NK-92 (cell line): ENCODE data around the gene MYO3B.
"Not testable (repeated sequence)": the region's sequence is repeated elsewhere in the genome, so short reads cannot be mapped to it uniquely, and the experiment has no call there.

Source experiments
- DNase-seq: peaks from one replicate; lab custom pipeline; 2025; ENCODE audit not compliant: unreplicated experiment; lab: John Stamatoyannopoulos, UW

Gene MYO3B

GRCh38 chr2:170332676-170333402, 154.9 kb downstream of the MYO3B start:
- no peak for DNase-seq

DNA sequence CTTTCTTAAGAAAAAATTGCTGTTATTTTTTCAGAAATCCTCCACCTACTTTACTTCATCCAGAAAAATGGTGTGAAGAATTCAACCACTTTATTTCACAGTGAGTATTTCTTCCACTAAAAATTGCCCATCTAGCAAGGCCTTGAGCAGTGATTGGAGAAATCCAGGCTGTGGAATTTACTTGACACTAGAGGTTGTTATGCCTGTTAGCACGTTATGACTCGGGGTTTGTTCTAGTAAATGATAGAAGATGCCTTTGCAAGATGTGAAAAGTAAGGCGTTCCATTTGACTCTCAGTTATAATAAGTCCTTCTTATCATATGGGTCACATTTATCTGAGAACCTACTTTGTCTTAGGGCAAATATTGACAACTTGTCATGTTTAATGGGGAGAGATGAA, 157.4 kb downstream of the MYO3B start:
- no peak for DNase-seq

- DNase-seq = no peak
Measured at GRCh38 chr2:170336408-170336807, 158.5 kb downstream of the MYO3B start.

DNA sequence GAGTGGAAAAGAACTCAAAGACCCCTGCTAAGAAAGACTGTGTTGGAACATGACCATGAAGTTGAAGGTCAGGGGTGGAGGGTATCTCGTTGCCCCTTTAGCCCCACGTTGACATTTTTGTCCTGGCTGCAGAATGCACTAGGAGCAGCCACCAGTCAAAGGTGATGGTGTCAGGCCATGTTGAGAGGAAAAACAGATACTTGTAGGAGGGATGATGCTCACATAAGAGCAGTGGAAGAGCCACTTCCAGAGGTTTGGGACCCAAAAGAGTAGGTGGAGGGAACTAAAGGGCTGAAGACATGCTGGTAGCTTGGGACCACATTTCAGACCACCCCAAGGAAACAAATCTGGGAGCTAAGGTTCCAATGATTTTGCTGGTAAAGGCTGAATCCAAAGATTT, 159.0 kb downstream of the MYO3B start:
- DNase-seq = no peak

DNA sequence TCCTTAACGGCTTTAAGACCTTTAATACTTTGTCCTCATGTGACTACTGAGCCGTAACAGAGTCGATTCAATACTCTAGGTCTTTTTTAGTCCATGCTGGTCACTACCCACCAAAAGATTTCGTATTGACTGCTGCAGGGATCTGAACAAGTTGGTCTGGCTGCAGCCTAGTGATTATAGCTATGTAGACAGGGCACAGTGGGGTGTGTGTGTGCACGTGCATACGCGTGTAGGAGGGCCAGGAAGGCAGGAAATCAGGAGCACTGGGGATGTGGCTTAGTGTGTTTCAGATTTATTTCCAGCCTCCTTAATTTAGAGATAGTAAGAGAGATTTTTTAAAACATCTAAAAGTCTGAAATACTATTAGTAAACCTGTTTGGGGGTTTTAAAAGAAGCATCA, 161.4 kb downstream of the MYO3B start:
- no peak for DNase-seq

DNA sequence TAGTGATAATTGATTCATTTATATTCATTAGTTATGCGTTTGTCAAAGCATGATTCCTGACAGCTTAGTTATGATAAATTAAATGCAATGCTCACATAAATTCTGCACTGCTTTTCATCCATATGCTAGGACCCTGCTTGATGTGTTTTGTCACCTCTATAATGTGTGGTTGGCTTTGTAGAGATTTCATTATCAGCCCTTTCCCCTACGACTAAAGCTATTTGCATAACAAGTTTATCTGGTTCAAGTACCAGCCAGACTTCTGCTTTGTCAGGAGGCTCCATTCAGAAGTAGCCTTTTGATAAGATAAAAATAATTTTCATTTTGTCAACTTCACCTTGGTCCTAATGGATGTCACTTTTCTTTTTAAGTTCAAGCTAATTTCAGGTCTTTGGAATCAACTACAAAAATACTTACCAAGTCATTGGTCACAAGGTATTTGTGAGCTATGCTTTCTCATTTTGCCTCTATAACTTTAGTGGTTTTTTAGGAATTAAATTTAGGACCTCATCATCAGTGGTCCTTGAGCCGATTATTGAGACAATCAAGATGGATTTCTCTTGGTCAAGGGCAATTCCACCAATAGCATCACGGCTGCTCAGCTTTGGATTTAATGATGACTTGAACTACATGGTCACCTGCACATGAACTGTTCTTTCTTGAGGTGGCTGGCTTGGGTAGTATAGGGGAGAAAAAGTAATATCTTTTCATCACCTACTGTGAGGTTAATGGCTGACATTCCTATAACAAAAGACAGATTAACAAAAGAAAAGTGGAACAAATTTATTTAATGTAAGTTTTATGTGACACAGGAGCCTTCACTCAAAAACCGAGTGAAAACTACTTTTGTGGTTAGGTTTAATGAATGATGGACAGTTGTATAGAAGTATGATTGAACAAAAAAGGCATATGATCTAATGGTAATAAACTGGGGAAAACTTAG, 162.1 kb downstream of the MYO3B start:
- no peak for DNase-seq

DNA sequence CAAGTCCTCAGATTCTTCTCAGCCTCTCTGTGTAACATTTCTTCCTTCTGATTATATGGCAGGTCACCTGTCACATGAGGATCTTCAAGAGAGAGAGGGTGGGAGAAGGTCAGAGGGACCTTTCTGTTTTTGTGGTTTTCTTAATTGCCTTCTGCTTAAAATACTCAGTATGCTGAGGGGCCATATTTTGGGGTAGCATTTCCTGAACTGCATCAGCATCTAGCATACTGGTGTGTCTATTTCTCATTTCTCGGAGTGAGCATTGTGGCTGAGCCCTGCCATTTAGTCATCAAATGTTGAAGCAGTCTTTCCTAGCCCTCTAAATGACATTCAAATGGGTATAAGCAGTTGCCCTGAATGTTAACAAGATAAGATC, 162.7 kb downstream of the MYO3B start:
- DNase-seq = no peak

DNA sequence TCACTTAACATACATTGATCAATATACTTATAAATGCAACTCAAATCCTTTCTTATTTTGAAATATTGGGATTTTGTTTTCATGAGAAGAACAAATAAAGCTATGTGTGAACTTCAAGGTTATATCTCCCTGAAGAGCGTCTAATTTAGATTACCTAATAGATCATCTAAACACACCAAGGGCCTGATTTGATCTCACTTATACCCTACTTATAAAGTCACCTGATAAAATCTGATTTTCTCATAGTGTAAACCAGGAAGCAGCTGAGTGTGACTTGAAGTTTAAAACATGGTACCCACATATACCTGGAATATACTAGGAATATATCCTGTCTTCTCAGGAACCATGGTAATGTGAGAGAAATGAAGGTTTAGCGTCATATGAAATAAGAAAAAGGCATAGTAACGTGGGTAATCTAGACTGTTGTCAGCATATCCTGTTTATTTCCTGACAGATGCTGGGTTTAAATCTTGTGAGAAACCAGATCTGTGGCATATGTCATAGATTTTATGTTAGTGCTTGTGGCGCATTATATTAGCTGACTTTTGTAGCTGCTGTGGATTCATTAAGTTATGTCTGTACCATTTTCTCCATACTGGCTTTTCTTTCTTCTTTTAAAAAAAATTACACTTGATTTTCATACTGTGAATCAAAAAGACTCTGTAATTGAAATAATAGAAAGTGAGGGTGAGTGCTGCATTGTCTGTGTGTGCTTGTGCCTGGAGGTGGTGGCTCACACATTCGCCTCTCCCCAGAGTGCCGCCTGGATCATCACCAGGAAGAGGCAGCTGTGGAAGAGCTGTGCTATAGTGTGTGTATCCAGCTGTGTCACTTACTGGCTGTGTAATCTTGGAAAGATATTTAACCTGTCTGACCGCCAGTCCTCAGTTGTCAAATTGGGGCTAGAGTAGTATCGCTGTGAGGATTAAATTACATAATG, 164.0 kb downstream of the MYO3B start:
- no peak for DNase-seq

DNA sequence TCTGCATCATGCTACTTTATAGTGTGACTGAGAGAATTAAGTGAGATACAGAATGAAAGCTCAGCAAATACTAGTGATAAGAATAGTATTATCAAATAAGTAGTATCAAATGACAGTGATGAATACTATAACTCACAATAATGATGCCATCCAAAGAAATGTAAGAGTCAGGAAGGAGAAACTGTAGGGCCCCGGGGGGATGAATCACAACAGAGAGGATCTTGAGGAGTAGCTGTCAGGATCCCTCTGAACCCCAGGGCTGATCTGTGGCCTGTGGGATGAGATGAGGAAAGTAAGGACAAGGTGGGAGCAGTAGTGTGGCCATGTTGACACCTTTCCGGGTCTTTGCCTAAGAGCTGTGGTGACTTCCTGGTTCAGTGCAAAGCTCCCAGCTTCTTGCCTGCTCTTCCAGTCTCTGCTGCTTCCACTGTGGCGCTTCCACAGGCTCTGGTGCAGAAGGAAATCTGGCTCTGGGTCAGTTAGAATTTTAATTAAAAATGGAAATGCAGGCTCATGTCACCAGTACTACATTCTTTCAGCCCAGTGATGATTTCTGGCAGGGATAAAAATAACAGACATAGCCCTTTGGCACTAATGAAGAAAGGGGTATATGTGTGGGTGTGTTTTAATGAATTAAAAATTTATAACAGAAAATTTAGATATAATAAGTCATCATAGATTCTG, 166.9 kb downstream of the MYO3B start:
- DNase-seq = no peak

- DNase-seq = no peak
Measured at GRCh38 chr2:170345607-170346006, 167.7 kb downstream of the MYO3B start.

DNA sequence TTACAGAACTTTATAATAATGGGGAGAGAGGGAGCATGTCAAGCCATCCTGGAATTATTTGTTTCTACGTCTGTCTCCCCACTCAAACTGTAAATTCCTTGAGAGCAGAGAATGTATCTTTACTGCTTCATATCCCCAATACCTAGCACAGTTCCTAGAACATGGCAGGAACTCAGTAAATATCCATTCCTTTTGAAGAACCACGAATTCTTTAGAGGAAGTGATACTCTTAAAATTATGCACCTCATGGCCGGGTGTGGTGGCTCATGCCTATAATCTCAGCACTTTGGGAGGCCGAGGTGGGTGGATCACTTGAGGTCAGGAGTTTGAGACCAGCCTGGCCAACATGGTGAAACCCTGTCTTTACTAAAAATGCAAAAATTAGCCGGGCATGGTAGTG, 171.3 kb downstream of the MYO3B start:
- DNase-seq = not testable (repeated sequence)

DNA sequence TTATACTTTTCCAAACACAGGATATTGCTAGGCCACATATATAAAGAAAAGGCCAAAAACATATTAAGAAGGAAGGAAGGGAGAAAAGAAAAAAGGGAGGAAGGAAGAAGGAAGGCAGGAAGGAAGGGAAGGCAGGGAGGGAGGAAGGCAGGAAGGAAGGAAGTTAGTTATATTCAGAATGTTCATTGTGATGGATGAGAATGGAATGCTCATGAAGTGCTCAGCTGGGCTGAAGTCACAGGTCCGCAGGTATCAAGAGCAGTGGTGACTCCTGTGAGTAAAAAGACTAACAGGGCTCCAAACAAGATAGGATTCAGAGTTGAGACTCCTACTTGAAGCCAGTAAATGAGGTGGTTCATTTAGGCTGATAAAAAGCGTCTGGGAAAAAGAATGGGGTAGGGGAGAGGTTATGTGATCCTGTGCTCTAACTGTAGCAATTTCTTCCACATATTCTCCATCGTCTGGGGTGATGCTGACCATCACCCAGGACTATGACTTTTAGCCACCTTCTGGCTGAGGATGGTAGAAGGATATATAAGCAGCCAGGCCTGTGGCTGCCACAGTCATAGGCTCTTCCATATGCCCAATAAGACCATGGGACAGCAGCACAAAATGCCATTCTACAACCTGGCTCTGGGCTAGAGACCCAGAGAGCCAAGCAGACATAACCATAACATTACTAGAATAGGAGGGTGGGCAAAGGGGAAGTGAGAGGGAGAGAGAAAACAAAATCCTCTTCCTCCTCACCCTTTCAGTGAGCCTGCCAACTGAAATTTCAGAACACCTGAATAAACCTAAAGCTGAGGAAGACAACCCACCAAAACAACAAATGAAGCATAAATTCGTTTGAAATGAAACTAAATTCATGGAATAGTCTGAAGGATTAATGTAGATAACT, 173.2 kb downstream of the MYO3B start:
- no peak for DNase-seq

DNA sequence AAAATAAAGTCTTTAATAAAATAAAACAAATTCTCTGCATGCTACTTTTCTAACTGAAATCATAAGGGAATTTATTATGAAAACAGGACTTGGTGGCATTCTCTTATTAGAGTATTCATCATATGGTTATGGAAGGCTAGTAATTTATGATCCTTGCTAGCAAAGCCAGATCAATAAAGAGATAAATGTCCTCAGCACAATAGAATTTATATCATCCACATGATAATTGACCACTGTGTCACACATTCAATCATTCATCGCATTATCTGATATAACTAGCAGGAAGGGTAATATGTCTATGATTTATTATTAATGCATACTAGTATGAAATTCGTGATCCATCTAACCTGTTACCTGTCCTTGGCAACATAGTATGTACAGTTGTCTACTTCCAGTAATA, 175.8 kb downstream of the MYO3B start:
- DNase-seq = no peak

GRCh38 chr2:170354388-170354787, 176.4 kb downstream of the MYO3B start:
- no peak for DNase-seq

- DNase-seq = no peak
Measured at GRCh38 chr2:170354855-170355780, 177.2 kb downstream of the MYO3B start.

GRCh38 chr2:170359466-170359865, 181.5 kb downstream of the MYO3B start:
- no peak for DNase-seq

- DNase-seq = no peak
Measured at GRCh38 chr2:170360546-170361089, 182.7 kb downstream of the MYO3B start.
